ENCODE measurements around the gene TTC7B.
"Not testable (repeated sequence)": the region's sequence is repeated elsewhere in the genome, so short reads cannot be mapped to it uniquely, and the experiment has no call there.

TTC7B gene

GRCh38 chr14:90815822-90816662 lies at the start of gene TTC7B:
TTC7B (minus strand) TSS chr14:90816430; CDS start chr14:90816295, 135 bp downstream.
- peak within 1 kb of the TSS; percentile 25 for H3K4me3 ChIP-seq (ENCODE audit: low read length)
- H3K27me3 ChIP-seq (ENCODE audit: control insufficient read depth, insufficient read depth, low read length) = peaks cover 21% of the 10 kb centered on the region
- no peaks in the 10 kb centered on the region for H3K9me3 ChIP-seq (ENCODE audit: control insufficient read depth, low read length)
- H3K36me3 ChIP-seq (ENCODE audit: control insufficient read depth, insufficient read depth, low read length) = no peaks in the 10 kb centered on the region
- peaks cover 11% of the 10 kb centered on the region for H3K4me1 ChIP-seq (ENCODE audit: control insufficient read depth, insufficient read depth, low read length)
- H3K9ac ChIP-seq (ENCODE audit: low read length) = peak within 1 kb of the TSS; percentile 59

- no peaks in the 10 kb centered on the region for H3K4me1 ChIP-seq (ENCODE audit: control insufficient read depth, insufficient read depth, low read length)
- H3K9me3 ChIP-seq (ENCODE audit: control insufficient read depth, low read length) = no peaks in the 10 kb centered on the region
- H3K9ac ChIP-seq (ENCODE audit: low read length) = no peak overlapping the region
- no peak overlapping the region for H3K4me3 ChIP-seq (ENCODE audit: low read length)
- no peaks in the 10 kb centered on the region for H3K36me3 ChIP-seq (ENCODE audit: control insufficient read depth, insufficient read depth, low read length)
- no peaks in the 10 kb centered on the region for H3K27me3 ChIP-seq (ENCODE audit: control insufficient read depth, insufficient read depth, low read length)
Measured at GRCh38 chr14:90864741-90865140, 48.5 kb upstream of the TTC7B start.

GRCh38 chr14:90858511-90858910 lies 42.3 kb upstream of the TTC7B start:
- Histone ChIP-seq H3K9ac (ENCODE audit: low read length) (no peak overlapping the region), H3K36me3 (ENCODE audit: control insufficient read depth, insufficient read depth, low read length) (no peaks in the 10 kb centered on the region), H3K27me3 (ENCODE audit: control insufficient read depth, insufficient read depth, low read length) (no peaks in the 10 kb centered on the region), H3K4me1 (ENCODE audit: control insufficient read depth, insufficient read depth, low read length) (no peaks in the 10 kb centered on the region), H3K9me3 (ENCODE audit: control insufficient read depth, low read length) (no peaks in the 10 kb centered on the region), H3K4me3 (ENCODE audit: low read length) (no peak overlapping the region)

GRCh38 chr14:90857866-90858265 lies 41.6 kb upstream of the TTC7B start:
- Histone ChIP-seq H3K9me3 (ENCODE audit: control insufficient read depth, low read length) (no peaks in the 10 kb centered on the region), H3K9ac (ENCODE audit: low read length) (no peak overlapping the region), H3K36me3 (ENCODE audit: control insufficient read depth, insufficient read depth, low read length) (no peaks in the 10 kb centered on the region), H3K4me3 (ENCODE audit: low read length) (no peak overlapping the region), H3K4me1 (ENCODE audit: control insufficient read depth, insufficient read depth, low read length) (no peaks in the 10 kb centered on the region), H3K27me3 (ENCODE audit: control insufficient read depth, insufficient read depth, low read length) (no peaks in the 10 kb centered on the region)

GRCh38 chr14:90856115-90856514 lies 39.9 kb upstream of the TTC7B start:
- H3K9me3 ChIP-seq (ENCODE audit: control insufficient read depth, low read length); H3K36me3 ChIP-seq (ENCODE audit: control insufficient read depth, insufficient read depth, low read length); H3K27me3 ChIP-seq (ENCODE audit: control insufficient read depth, insufficient read depth, low read length); H3K4me3 ChIP-seq (ENCODE audit: low read length); H3K4me1 ChIP-seq (ENCODE audit: control insufficient read depth, insufficient read depth, low read length); H3K9ac ChIP-seq (ENCODE audit: low read length): not testable (repeated sequence)

- Histone ChIP-seq H3K36me3 (ENCODE audit: control insufficient read depth, insufficient read depth, low read length) (no peaks in the 10 kb centered on the region), H3K9me3 (ENCODE audit: control insufficient read depth, low read length) (no peaks in the 10 kb centered on the region), H3K27me3 (ENCODE audit: control insufficient read depth, insufficient read depth, low read length) (no peaks in the 10 kb centered on the region), H3K9ac (ENCODE audit: low read length) (no peak overlapping the region), H3K4me3 (ENCODE audit: low read length) (no peak overlapping the region), H3K4me1 (ENCODE audit: control insufficient read depth, insufficient read depth, low read length) (no peaks in the 10 kb centered on the region)
Measured at GRCh38 chr14:90853116-90853515, 36.9 kb upstream of the TTC7B start.

GRCh38 chr14:90851327-90852036 lies 35.3 kb upstream of the TTC7B start:
- H3K9ac ChIP-seq (ENCODE audit: low read length) = no peak overlapping the region
- no peaks in the 10 kb centered on the region for H3K9me3 ChIP-seq (ENCODE audit: control insufficient read depth, low read length)
- H3K27me3 ChIP-seq (ENCODE audit: control insufficient read depth, insufficient read depth, low read length) = no peaks in the 10 kb centered on the region
- H3K36me3 ChIP-seq (ENCODE audit: control insufficient read depth, insufficient read depth, low read length) = no peaks in the 10 kb centered on the region
- H3K4me1 ChIP-seq (ENCODE audit: control insufficient read depth, insufficient read depth, low read length) = no peaks in the 10 kb centered on the region
- no peak overlapping the region for H3K4me3 ChIP-seq (ENCODE audit: low read length)

- no peaks in the 10 kb centered on the region for H3K4me1 ChIP-seq (ENCODE audit: control insufficient read depth, insufficient read depth, low read length)
- H3K4me3 ChIP-seq (ENCODE audit: low read length) = no peak overlapping the region
- no peaks in the 10 kb centered on the region for H3K36me3 ChIP-seq (ENCODE audit: control insufficient read depth, insufficient read depth, low read length)
- no peak overlapping the region for H3K9ac ChIP-seq (ENCODE audit: low read length)
- H3K27me3 ChIP-seq (ENCODE audit: control insufficient read depth, insufficient read depth, low read length) = no peaks in the 10 kb centered on the region
- H3K9me3 ChIP-seq (ENCODE audit: control insufficient read depth, low read length) = no peaks in the 10 kb centered on the region
Measured at GRCh38 chr14:90850487-90850886, 34.3 kb upstream of the TTC7B start.

GRCh38 chr14:90849787-90850444 lies 33.7 kb upstream of the TTC7B start:
- Histone ChIP-seq H3K9me3 (ENCODE audit: control insufficient read depth, low read length) (no peaks in the 10 kb centered on the region), H3K4me3 (ENCODE audit: low read length) (no peak overlapping the region), H3K36me3 (ENCODE audit: control insufficient read depth, insufficient read depth, low read length) (no peaks in the 10 kb centered on the region), H3K27me3 (ENCODE audit: control insufficient read depth, insufficient read depth, low read length) (no peaks in the 10 kb centered on the region), H3K4me1 (ENCODE audit: control insufficient read depth, insufficient read depth, low read length) (no peaks in the 10 kb centered on the region), H3K9ac (ENCODE audit: low read length) (no peak overlapping the region)

GRCh38 chr14:90848944-90849731 lies 32.9 kb upstream of the TTC7B start:
- no peaks in the 10 kb centered on the region for H3K4me1 ChIP-seq (ENCODE audit: control insufficient read depth, insufficient read depth, low read length)
- no peaks in the 10 kb centered on the region for H3K9me3 ChIP-seq (ENCODE audit: control insufficient read depth, low read length)
- H3K36me3 ChIP-seq (ENCODE audit: control insufficient read depth, insufficient read depth, low read length) = no peaks in the 10 kb centered on the region
- no peak overlapping the region for H3K4me3 ChIP-seq (ENCODE audit: low read length)
- no peak overlapping the region for H3K9ac ChIP-seq (ENCODE audit: low read length)
- H3K27me3 ChIP-seq (ENCODE audit: control insufficient read depth, insufficient read depth, low read length) = no peaks in the 10 kb centered on the region

- no peaks in the 10 kb centered on the region for H3K27me3 ChIP-seq (ENCODE audit: control insufficient read depth, insufficient read depth, low read length)
- no peaks in the 10 kb centered on the region for H3K9me3 ChIP-seq (ENCODE audit: control insufficient read depth, low read length)
- no peak overlapping the region for H3K9ac ChIP-seq (ENCODE audit: low read length)
- H3K4me3 ChIP-seq (ENCODE audit: low read length) = no peak overlapping the region
- no peaks in the 10 kb centered on the region for H3K4me1 ChIP-seq (ENCODE audit: control insufficient read depth, insufficient read depth, low read length)
- H3K36me3 ChIP-seq (ENCODE audit: control insufficient read depth, insufficient read depth, low read length) = no peaks in the 10 kb centered on the region
Measured at GRCh38 chr14:90846511-90846910, 30.3 kb upstream of the TTC7B start.

All from mucosa of stomach (tissue), 1 donor.